ENCODE results near the gene SEC22A.

Gene SEC22A

DNA sequence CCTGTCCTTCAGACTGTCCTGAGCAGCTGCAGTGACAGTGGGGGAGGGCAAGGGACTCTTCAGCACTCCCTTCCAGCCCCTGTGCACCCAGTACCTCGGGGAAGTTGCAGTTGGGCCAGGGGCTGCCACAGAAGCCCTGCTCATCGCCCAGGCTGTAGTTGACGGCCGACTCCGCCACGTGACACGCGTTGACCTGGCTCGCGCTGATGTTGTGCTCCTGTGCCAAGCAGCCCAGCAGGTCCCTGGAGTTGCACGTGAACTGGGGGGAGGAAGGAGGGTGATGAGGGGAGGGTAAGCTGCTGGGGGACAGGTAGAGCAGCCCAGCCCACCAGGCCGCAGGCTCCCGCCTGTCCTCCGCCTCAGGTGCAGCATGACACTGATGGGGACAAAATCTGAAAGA, 101.2 kb downstream of the SEC22A start:
- no peak for DNase-seq (ENCODE audit: low read depth in 2 of 3, low spot score in 2 of 3)

DNA sequence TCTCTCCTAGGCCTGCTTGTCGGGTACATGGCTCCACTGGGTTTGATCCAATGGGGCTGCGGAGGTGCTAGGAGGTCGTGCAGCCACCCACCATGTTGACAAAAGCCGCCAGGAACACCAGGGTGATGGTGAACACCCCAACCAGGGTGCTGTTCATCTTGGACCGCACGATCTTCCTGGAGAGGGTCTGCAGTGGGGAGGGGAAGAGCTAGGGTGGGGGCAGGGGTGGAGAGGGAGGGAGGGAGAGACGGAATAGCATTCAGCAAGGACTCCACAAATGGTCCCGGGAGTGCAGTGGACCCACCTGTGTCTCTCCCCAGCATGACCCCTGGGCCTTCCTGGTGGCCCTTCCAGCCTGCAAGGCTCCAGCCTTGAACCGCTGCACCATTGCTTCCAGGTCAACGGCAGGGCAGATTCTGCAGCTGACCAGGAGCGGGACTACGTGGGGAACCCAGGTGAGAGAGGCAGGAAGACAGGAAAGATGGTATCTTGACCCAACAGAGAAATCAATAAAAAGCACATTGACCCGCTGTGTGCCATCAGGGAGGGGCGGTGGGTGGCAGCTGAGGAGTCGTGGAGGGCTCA, 102.3 kb downstream of the SEC22A start:
- DNase-seq (ENCODE audit: low read depth in 2 of 3, low spot score in 2 of 3), result no peak

DNA sequence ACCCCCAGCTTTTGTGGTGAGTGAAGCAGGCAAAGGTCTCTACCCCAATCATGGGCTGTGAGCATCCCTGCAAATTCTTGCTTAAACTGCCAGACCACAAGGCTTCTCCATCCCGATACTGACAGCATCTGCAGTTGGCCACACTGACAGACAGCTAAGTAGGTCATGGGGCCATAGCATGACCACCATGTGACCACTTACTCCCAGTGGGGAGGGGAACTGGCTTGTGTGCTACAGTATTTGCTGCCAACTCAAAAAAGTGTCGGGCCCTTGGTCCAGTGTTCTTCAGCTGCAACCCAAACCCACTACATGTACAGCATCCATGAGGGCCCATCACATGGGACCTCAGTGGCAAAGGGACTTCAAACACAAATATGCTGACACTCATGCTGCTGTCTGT, 103.4 kb downstream of the SEC22A start:
- no peak for DNase-seq (ENCODE audit: low read depth in 2 of 3, low spot score in 2 of 3)

DNA sequence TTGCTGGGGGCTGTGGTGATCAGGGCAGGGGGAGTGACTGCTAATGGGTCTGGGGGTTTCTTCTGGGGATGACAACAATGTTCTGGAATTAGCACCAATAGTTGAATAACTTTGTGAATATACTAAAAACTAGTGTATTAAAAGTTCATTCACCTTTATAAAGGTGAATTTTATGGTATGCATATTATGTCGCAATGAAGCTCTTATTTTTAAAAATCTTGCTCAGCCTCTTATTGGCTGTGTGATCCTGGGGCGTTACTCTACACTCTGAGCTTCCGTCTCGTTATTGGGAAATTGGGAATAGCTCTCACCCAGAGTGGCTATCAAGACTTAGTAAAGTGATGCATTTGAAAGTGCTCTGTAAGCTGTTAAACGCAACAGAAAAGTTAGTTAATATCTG, 105.3 kb downstream of the SEC22A start:
- DNase-seq (ENCODE audit: low read depth in 2 of 3, low spot score in 2 of 3), result no peak

DNA sequence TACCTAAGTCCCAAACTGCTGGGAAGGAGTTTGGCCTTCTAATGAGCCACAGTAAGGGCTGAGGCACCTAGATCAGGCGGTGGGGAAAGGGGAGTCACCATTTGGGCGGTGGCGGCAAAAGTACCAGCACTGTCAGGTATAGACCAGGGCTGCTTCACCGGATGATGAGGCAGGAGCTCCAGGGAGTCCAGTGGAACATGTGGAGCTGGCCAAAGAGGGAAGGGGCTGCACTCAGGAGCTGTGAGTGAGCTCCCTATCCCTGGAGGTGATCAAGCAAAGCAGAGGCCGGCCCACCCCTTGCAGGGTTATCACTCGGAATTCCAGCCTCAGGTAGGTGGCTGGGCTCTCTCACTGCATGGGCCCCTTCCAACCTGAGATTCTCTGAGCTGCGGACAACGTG, 108.4 kb downstream of the SEC22A start:
- DNase-seq (ENCODE audit: low read depth in 2 of 3, low spot score in 2 of 3), result no peak

GRCh38 chr3:123310741-123311140, 109.0 kb downstream of the SEC22A start:
- no peak for DNase-seq (ENCODE audit: low read depth in 2 of 3, low spot score in 2 of 3)

DNA sequence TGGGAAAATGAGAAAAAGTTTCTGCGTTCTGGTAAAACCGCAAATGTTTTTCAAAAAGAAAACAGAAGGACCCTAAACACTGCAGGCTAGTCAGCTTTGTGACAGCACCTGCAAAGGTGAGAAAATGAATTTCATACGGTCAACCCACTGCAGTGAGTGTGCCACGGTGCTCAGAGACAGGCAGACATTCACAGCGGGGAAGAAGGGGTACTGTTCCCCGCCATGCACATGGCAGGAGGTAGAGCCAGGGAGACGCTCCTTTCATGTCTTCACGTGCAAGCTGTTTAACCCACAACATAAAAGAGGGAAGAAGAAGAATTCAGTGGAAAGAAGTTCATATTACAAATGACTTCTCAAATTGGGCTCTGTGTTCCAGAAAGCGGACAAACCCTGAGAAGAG, 109.5 kb downstream of the SEC22A start:
- DNase-seq (ENCODE audit: low read depth in 2 of 3, low spot score in 2 of 3), result no peak

DNA sequence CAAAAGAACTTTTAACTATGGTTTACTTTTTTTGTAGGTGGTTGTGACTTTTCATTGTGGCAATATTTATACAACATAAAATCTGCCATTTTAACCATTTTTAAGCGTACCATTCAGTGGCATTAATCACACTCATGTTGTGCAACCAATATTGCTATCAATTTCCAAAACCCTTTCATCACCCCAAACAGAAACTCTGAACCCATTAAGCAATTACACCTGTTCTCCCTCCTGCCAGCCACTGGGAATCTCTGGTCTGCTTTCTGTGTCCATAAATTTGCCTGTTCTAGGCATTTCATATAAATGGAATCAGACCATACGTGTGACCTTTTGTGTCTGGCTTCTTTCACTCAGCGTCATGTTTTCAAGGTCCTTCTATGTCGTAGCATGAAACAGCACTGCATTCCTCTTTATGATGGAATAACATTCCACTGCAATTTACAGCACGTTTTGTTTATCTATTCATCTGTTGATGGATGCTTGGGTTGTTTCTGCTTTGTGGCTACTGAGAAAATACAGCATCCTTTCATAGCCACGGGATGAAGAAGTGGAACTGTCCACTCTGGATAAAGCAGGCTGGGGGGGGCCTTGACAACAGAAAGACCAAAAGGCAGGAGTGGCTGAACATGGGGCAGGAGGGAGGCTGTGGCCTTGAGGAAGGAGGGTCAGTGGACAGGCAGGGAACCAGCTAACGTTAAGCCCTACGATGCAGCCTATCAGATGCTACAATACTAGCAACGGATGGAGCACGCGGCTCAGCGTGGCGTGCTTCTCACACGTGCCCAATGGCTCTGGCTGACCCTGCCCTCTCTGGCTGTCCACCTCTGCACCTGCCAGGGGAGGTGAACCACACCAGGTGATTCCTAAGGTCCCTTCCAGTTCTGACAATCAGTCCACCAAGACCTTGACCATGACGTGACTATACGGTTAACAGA, 110.9 kb downstream of the SEC22A start:
- DNase-seq (ENCODE audit: low read depth in 2 of 3, low spot score in 2 of 3), result no peak

- no peak for DNase-seq (ENCODE audit: low read depth in 2 of 3, low spot score in 2 of 3)
Observed at GRCh38 chr3:123313889-123314288, 112.1 kb downstream of the SEC22A start.

- no peak for DNase-seq (ENCODE audit: low read depth in 2 of 3, low spot score in 2 of 3)
Observed at GRCh38 chr3:123314359-123315270, 112.9 kb downstream of the SEC22A start.

GRCh38 chr3:123315271-123315595, 113.5 kb downstream of the SEC22A start:
- DNase-seq (ENCODE audit: low read depth in 2 of 3, low spot score in 2 of 3), result no peak

- DNase-seq (ENCODE audit: low read depth in 2 of 3, low spot score in 2 of 3), result no peak
Observed at GRCh38 chr3:123317716-123318115, 116.0 kb downstream of the SEC22A start.

DNA sequence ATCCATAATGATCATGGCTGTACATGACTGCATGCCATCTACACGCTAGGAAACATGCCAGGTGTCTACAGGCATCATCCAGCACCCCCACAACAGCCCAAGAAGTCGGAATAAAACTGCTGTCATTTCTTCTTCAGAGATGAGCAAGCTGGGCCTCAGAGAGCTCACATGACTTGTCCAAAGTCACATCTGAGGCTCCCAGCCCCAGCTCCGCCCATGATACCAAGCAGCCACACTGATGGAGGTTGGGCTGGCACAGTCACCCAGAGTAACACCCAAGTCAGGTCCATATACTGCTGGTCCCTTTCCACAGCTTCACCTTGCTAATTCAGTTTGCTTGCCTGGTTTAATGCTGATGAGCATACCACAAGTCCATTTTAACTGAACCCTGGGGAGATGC, 116.6 kb downstream of the SEC22A start:
- DNase-seq (ENCODE audit: low read depth in 2 of 3, low spot score in 2 of 3), result no peak

- no peak for DNase-seq (ENCODE audit: low read depth in 2 of 3, low spot score in 2 of 3)
Observed at GRCh38 chr3:123319760-123320159, 118.0 kb downstream of the SEC22A start.

DNA sequence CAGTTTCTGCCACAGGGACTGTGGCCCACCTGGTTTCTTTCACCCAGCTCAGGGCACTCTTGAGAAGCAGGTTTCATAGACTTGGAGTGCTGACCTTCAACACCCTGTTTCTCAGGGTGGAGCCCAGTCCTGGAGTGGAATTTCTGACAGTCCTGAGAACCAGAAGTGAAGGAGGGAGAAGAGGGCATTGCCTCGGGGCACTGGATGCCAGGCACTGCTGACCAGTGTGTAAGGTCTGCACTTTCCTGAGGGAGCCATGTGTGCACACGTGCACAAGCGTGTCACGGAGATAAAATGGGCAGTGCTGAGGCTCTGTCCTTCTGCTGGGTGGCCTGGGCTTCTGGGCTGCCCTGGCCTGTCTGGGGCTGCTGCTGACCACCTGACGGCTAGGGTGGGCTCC, 118.5 kb downstream of the SEC22A start:
- DNase-seq (ENCODE audit: low read depth in 2 of 3, low spot score in 2 of 3), result no peak

GRCh38 chr3:123321806-123322205, 120.1 kb downstream of the SEC22A start:
- DNase-seq (ENCODE audit: low read depth in 2 of 3, low spot score in 2 of 3), result no peak

DNA sequence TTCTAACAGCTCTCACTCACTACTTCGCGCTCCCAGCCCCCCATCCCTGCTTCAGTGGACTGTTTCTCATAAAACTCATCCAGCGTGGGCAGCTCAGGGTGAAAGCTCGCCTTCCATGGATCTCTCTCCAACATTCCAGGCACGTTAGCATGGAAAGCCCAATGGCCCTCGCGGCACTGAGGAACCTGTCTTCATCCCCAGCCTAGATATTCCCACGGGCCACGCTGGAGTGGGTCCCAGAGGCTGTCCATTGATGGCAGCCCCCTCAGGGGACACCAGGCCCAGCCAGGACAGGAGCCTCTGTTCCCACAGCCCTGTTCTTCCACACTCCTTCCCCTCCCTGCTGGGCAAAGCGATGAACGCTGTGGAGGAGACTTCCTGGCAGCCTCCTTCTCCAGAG, 121.1 kb downstream of the SEC22A start:
- no peak for DNase-seq (ENCODE audit: low read depth in 2 of 3, low spot score in 2 of 3)
